M059J (cell line): ENCODE data around the gene SORBS1. TPM values are rescaled to one million over a fixed set of nuclear protein-coding genes. Genes with fewer than 3 reads are reported as not detected.

Source experiments
- DNase-seq: peaks from one replicate; pipeline ENCODE4 v3.0.0-alpha.2; 2012; ENCODE audit warnings: low read depth
- total RNA-seq: library from RNA; depleted of rRNA; stranded (reverse); fragments of >200 nt; shearing (Covaris generic); gene quantifications from 2 replicates; pipeline ENCODE4 v1.2.3, GENCODE V29; 2014

The SORBS1 gene
- total RNA-seq, 1 experiment from 2014 or later, result 2.4 TPM

DNA sequence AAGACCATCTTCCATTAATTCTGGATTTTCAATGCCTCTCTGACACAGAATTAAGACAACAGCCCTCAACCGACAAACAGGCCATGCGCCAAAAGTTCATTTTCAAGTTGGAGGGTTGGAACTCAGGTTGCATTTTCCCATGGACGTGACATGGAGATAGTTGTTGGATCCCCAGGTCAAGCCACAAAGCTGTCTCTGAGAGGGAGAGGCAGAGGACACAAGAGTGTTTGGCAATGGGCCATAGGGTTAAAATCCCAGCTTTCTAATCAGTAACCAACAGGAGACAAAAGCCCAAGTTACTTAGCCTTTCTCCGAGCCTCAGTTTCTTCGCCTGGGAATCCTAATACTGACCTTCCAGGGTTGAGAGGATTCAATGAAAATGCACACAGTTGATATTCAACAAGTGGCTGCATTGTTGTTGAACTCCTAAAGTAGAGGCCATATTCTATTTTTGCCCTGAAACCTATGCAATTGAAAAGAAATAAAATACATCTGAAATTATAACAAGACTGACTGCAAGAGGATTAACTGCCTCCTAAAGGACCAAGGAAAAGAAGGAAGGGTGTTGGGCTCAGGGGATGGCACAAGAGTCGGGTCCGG lies 44.3 kb downstream of the SORBS1 start:
- DNase-seq, result peak; percentile 23

DNA sequence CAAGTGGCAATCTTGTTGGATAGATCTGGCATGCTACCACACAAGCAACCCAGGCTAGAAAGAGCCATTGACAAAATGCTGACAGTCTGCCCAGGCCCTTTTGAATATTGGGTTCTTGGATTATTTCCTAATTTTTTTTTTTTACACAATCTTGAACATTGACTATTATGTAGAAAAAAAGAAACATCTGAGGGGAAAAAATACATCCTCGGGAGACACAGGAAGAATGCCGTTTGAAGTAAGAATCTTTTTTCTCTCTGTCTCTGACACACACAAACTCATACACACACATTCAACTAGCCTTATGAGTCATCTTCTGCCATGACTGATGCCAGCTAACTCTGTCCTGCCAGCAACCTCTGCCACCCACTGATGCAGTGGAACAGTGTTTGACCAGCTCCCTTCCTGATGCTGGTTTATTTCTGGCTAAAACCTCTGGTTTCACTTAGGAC lies 47.2 kb downstream of the SORBS1 start:
- peak; percentile 84 for DNase-seq

DNA sequence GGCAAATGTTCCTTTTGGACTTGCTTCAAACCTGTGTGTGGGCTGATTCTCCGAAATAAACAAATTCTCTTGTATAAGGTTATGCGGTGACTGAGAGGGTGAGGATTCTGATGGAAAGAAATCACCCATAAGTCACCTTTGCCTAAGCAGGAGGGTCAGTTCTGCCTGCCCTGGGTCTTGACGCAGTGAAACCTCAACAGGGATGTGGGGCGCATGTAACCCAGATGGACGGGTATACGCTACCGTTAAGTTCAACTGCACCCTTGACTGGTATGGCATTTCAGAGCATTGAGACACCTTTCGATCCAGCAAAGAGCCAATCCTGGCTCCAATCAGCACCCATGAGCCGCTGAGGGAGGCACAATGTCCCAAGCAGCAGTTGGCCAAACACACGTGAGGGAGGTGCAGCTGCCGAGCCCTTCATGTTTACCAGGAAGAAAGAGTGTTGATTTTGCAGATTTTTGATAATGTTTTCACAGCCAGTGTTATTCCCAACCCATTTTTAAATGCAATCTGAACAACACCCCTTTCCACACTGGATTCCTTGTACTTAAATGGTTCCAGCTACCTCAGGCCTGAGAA lies 48.1 kb downstream of the SORBS1 start:
- no peak for DNase-seq

DNA sequence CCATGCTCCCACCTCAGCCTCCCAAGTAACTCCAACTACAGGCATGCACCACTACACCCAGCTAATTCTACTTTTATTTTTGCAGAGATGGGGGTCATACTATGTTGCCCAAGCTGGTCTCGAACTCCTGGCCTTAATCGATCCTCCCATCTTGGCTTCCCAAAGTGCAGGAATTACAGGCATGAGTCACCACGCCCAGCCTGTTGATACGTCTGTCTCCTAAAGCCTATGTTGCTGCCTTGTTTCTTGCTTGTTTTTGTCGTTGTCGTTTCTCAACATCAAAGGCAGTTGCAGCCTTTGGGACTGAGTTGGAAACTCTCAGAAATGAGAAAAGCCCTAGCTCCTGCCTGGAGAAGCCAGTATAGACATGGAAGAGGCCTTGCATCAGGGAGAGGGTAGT lies 49.9 kb downstream of the SORBS1 start:
- DNase-seq, result no peak

DNA sequence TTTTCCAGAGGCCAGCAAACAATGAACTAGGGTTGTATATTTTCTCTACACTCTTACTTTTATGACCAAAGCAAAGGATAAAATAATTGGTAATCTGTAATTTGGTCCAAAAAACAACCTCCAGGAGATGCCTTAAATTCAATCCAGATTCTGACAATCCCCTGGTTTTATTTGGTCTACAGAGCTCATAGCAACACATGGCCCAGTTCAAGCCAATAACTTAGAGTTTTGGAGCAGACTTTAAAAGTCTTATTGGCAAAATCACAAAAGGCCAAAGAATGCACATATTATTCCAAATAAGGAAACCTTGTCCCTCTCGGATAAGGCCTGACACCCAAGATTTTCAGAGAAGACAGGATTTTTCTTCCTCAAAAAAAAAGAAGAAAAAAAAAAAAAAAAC lies 51.9 kb downstream of the SORBS1 start:
- DNase-seq, result no peak

DNA sequence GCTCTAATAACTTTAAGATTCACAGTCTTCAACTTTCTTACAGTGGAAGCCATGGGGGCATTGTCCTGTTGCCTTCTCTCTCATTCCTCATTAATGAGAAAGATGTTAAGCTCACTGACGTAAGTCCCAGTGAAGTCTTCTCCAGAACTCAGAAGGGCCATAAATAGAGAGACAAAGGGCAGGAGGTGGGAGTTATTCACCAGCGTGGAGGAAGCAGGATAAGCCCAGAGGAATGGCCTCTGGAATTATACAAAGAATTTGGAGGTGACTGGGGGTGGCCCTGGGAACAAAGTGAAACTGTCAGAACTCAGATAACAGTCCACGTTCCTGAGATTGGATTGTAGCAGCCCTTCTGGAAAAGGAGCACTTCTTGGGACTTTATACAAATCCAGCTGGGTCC lies 52.4 kb downstream of the SORBS1 start:
- DNase-seq, result peak; percentile 48

DNA sequence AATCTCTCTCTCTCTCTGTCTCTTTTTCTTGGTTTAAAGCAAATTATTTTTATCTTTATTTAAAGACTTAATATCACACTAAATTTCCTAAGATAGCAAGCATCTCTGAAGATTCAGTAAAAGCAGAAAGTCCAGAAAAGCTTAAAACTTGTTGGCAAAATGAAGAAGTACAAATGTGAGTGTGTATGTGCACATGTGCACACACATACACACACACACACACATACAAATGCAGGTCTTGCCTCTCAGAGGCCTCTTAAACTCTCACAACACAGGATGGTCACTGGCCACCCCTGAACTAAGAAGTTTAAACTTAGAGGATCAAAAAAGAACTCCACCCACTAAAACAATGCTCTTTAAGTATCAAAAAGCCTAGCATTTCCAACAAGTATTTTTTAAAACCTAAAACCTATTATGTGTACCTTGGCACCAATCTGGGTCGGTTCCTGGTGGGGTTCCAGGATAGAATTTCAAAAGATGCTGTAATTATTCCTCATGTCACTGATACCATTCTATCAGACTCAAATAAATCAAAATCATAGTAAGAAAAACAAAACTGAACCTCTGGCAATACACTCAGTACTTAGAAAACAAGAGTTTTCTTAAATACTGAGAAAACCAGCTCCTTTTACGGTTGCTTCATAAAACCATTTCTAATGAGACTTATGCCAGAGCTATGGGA lies 55.0 kb downstream of the SORBS1 start:
- no peak for DNase-seq

DNA sequence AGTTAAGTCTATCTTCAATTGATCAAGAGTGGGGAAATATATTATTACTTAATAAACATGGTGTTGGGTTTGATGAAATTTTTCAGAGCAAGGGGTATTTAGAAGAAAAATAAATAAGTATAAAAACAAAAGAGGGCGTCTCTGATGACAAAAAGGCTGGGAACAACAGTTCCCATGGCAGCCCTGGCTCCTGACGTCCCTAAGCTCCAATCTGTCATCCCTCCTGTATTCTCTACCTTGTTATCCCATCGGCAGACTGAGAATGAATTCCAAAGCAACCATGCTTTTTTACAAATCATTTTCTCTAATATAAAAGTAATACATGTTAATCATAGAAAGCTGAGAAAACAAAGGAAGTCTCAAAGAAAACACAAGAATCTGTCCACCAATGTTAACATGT lies 55.5 kb downstream of the SORBS1 start:
- no peak for DNase-seq

DNA sequence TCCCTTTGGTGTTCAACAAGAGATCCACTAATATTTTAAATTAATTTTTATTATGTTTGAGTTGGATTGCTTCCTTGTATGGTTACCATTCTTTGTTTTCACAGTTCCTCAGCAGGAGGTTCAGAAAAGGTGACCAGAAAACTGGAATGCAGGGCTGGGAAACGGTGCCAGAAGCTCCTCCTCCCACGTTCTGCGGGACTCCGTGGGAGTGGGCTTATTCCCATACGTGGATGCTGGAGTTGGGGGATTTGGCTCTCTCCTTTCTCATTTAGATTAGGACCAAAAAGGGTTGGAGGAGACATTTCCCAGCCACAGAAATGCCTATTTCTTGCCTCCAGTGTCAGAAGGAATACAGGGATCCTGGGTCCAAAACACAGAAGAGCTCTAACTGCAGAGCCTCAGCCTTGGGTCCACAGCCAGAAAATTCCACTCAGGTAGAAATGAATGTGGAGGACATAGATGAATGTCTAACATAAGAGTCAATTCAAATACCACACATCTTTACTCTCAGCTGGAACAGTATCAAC lies 56.0 kb downstream of the SORBS1 start:
- no peak for DNase-seq

DNA sequence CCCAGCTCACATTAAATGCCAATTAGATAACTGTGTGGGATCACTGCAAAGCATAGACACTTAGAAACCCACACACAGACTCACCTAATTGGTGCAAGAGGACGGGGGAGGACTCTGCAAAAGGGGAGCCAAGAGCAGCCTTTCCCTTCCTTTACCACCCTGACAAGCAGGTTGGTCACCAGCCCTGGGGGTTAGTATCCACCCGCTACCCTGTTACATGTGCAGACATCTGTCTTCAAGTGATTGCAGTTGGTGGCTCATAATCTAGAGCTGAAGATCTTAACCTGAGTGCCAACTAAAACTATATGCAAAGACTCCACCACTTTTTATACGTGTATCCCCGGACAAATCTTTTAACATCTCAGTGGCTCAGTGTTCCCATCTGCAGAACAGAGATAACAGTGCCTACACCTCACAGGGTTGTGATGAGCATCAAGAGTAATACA lies 56.9 kb downstream of the SORBS1 start:
- no peak for DNase-seq

DNA sequence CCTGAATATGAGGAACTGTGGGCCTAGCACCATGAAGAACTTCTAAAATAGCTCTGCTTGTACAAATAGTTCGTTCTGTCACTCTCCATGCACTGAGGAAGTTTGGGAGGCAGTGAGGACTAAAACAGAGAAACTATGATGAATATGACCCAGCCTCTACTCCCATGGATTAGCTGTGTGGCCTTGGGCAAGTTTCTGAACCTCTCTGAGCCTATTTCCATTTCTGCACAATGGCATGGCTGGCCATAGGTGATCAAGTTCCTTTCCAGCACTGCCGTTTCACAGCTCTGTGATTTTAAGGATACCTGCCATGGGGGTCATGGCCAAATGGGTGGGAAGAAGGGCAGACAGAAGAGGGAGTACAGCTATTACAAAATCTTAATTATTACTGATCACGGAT lies 57.6 kb downstream of the SORBS1 start:
- no peak for DNase-seq

DNA sequence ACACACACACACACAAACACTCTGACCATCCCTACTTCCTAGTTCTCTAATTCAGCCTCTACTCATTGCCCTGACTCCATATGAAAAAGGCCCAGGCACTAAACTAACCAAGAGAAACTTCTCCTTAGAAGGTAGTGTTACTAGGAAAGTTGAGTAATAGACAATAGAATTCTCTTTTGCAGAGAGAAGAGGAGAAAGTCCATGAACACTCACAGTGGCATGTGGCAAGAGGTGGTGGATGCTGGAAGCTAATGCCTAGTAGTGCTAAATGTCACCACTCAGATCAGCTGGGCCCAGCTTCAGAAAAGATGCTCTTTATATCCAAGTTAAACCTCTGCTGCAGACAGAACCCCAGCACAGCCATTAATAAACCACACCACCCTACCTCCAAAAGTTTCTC lies 58.2 kb downstream of the SORBS1 start:
- no peak for DNase-seq

DNA sequence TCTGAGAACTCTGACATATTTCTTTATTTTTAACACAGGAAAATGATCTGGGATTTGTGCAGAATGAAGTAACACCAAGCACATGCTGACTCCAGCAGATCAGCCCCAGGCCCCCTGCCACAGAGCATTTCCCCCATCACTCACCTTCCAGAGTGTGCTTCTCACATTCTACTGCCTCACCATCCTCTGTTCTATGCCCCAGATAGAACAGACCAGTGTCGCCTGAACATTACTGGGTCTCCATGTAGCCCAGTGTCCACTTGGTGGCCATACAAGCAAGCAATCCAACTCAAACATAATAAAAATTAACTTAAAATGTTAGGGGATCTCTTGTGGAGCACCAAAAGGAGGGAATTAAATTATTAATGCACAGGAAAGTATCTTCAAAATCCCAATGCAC lies 58.8 kb downstream of the SORBS1 start:
- DNase-seq, result no peak

DNA sequence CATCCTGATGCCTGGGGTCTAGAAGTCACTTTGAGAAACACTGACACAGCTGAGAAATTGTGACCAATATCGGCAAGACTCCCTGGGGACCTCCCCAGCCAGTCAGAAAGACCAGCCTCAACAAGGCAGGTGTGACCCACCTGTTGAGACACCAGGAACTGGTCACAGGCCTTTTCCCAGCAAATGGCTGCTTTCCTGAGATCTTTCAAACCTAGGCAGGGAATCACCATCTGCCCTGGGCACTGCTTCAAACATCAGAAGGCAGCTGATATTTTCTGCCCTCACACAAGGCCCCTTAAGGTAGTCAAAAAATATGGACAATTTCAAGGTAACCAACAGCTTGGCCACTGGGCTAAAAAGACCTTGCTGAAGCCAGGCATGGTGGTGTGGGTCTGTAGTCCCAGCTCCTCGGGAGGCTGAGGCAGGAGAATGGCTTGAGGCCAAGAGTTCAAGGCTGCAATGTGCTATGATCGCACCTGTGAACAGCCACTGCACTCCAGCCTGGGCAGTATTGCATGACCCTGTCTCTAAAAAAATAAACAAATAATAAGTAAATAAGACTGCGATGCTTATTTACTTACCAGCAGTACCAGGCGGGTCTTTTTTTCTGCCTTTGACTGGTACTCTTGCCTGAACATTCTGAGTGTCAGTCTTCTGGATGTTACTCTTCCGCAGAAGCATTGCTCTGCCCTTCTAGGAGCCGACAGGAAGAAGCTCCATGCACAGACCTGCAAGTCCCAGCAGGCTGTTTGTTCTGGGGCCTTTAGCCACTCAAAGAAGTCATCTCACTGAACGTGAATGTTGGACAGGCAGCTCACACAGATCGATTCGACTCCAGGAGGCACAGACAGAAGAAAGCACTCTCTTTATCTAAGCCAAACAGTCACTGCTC lies 59.7 kb downstream of the SORBS1 start:
- no peak for DNase-seq

DNA sequence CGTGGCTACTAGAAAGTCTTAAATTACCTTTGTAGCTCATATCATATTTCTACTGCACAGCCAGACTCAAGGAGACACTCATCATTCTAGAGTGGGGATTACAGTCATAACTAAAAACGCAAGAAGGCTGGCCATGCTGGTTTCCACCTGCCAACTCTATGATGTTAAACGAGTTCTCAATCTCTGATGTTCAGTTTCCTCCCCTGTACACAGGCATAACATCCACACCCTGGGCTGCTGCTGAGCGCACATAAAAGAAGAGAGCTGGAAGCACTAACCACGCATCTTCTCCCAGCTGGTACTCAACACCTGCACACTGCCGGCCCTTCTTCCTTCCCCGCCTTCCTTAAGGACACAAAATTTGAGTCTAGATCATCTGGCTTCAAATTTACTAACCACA lies 60.5 kb downstream of the SORBS1 start:
- no peak for DNase-seq

DNA sequence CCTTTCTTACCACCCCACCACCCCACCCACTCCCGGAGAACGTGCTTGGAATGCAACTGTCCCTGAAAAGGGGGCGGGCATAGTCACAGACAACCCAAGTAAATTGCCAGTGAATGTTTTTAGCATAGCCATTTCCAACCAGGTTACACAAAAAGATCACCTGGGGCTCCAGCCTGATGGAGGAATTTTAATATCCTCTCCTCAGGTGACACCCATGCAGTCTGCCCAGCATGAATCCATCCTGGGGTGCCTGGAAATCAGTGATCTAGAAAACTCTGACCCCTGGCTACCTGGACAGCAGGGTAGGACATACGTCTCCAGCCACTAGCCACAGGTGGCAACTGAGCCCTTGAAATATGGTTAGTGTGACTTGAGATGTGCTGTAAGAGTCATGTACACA lies 61.1 kb downstream of the SORBS1 start:
- no peak for DNase-seq

DNA sequence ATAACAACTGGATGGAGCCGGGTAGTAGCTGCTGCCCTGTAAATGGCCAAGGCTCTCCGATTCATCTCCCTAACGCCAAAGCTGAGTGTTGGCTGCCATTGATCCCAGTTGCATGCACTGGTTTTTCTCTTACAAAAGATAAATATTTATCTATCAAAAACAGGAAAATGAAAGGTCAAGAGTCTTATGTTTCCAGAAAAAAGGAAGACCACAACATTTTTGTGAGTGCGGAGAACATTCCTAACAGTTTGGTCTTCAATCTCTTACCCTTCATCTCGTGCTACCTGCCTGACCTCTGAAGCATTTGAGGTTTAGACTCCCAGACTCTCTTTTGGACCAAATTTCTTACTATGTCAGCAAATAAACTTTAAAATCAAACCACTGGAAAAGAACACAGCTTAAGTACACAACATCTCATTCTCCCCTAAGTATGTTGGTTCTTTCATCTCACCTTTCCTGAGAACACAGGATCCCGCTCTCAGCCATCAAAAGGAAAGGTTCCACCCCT lies 61.6 kb downstream of the SORBS1 start:
- peak; percentile 41 for DNase-seq

DNA sequence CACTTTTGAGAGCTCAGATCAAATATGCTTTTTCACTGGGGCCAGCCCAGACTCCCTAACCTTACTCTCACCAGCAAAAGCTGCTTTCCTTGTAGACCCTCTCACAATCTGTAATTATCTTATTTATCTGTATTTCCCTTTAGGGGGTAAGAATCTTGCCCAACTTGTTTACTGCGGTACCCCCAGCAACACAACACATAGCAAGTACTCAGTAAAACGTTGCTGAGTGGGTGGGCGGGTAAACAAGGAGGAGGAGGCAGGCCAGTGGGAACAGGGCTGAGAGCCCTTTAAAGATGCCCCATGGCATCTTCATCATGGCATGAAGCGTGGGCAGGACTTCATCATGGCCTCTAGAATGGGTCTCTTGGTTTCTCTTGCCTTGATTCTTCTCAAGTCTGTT lies 64.2 kb downstream of the SORBS1 start:
- DNase-seq, result no peak

DNA sequence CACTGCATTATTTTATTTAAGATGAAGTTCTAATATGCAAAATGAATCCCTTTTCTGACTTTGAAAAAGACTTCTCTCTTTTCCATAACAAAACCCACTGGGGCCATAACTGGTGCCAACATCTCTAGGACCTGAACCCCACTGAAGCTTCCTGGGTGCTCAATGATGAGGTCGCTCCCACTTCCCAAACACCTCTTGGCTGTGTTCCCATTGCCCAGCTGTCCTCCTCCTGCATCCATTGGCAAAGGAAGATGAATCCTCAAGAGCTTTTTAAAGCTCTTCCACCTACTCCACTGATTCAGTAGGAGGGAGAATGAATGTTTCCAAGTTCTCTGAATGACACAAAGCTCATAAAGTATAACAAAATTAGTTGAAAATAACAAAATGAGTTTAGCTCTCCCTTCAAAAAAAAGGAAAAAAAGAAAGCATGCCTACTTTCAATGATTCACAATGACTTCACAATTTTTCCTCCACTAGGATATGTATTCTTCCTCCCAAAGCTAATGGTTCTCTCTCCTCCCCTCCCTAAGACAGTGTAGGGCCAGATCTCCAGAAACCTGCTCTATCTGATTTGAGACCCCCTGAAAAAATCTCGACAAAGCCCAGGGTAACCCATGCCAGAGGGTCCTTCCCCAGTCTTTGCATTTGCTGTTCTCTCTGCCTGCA lies 64.8 kb downstream of the SORBS1 start:
- DNase-seq, result no peak

DNA sequence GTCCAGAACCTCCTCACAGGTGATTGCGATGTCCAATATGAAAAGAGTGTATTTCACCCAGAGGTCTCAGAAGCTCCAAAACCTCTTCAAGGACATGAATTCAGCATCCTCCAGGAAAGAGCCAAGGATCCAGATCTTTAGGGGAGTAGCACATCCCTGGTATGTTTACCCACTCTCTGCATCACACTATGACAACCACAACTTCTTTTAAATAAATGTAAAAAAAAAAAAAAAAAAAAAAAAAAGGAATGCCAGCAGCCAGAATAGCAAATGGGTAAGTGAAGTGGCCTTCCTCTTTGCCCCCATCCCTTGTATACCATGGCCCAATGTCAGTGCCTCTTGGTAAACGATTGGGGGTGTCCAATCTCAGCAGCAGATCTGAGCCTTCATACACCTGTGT lies 67.3 kb downstream of the SORBS1 start:
- no peak for DNase-seq

DNA sequence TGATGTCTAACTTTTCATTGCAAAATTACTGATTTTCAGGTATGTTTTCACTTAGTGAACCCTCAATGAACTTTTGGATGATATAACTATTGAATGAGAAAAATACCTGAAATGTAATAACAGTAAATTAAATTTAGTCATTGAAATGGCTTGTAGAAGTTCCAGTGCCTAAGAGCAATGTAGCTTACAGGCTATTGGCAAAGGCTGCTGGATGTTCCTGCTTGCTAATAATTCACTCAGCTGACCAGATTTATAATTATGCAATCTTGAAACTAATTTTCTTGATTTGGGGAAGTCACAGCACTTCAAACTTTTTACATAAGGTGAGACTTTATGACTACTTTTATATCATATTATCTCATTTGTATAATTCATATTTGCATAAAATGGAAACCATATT lies 73.2 kb downstream of the SORBS1 start:
- DNase-seq, result no peak
